GM19351 (cell line): ENCODE data around the gene ADISSP.

Source experiments
- ATAC-seq: cut with Tn5 transposase; IDR thresholded peaks from one replicate; pipeline ENCODE4 v1.9.1; 2021; ENCODE audit warnings: mild to moderate bottlenecking, moderate library complexity; ENCODE audit not compliant: unreplicated experiment

Gene ADISSP

GRCh38 chr20:3767427-3768341 is at the start of gene ADISSP:
Gene ADISSP (minus strand): TSS chr20:3767753. CDS start chr20:3760100, 7,653 bp downstream.
- peak; percentile 91 for ATAC-seq

GRCh38 chr20:3815703-3816315 is 48.3 kb upstream of the ADISSP start:
- no peak for ATAC-seq

GRCh38 chr20:3814928-3815495 is 47.5 kb upstream of the ADISSP start:
- ATAC-seq, result no peak

GRCh38 chr20:3813848-3814581 is 46.5 kb upstream of the ADISSP start:
- ATAC-seq, result no peak

- no peak for ATAC-seq
These were observed 45.7 kb upstream of the ADISSP start for GRCh38 chr20:3812975-3813847.

- ATAC-seq, result no peak
These were observed 44.7 kb upstream of the ADISSP start for GRCh38 chr20:3812259-3812681.

- no peak for ATAC-seq
These were observed 44.1 kb upstream of the ADISSP start for GRCh38 chr20:3811467-3812258.

GRCh38 chr20:3808544-3808943 is 41.0 kb upstream of the ADISSP start:
- no peak for ATAC-seq

GRCh38 chr20:3804781-3805180 is 37.2 kb upstream of the ADISSP start:
- no peak for ATAC-seq

- ATAC-seq, result no peak
These were observed 36.8 kb upstream of the ADISSP start for GRCh38 chr20:3804254-3804751.

GRCh38 chr20:3803854-3804253 is 36.3 kb upstream of the ADISSP start:
- ATAC-seq, result no peak

- ATAC-seq, result no peak
These were observed 35.7 kb upstream of the ADISSP start for GRCh38 chr20:3803289-3803688.

- no peak for ATAC-seq
These were observed 35.1 kb upstream of the ADISSP start for GRCh38 chr20:3802524-3803239.

GRCh38 chr20:3801846-3802245 is 34.3 kb upstream of the ADISSP start:
- no peak for ATAC-seq

- no peak for ATAC-seq
These were observed 33.7 kb upstream of the ADISSP start for GRCh38 chr20:3801299-3801698.

- no peak for ATAC-seq
These were observed 33.3 kb upstream of the ADISSP start for GRCh38 chr20:3800878-3801260.

- no peak for ATAC-seq
These were observed 32.8 kb upstream of the ADISSP start for GRCh38 chr20:3800256-3800877.

GRCh38 chr20:3798908-3799248 is 31.3 kb upstream of the ADISSP start:
- ATAC-seq, result no peak
